Fibroblast of skin of left quadriceps (primary cell): ENCODE results near the gene RAP2C.

Source experiments
- DNase-seq, 2 experiments: peaks; one replicate each; pipeline ENCODE4 v3.0.0-alpha.2; 2013; ENCODE audit warnings: low read depth in 2 of 2

RAP2C gene

GRCh38 chrX:132219343-132219768 is at the start of gene RAP2C:
Gene RAP2C, minus strand, starts transcription at chrX:132219447. Its CDS starts 2,179 bp downstream, at chrX:132217268.
- DNase-seq: no peak

GRCh38 chrX:132267392-132267791 is 48.1 kb upstream of the RAP2C start:
- DNase-seq: no peak

GRCh38 chrX:132266583-132267355 is 47.5 kb upstream of the RAP2C start:
- peak in 1 of 2 experiments; percentile 28 for DNase-seq

GRCh38 chrX:132263127-132263526 is 43.9 kb upstream of the RAP2C start:
- no peak for DNase-seq

- DNase-seq: no peak
Measured at GRCh38 chrX:132258509-132258908, 39.3 kb upstream of the RAP2C start.

- no peak for DNase-seq
Measured at GRCh38 chrX:132257116-132257515, 37.9 kb upstream of the RAP2C start.

- no peak for DNase-seq
Measured at GRCh38 chrX:132236121-132236520, 16.9 kb upstream of the RAP2C start.

GRCh38 chrX:132235488-132235887 is 16.2 kb upstream of the RAP2C start:
- DNase-seq: no peak

GRCh38 chrX:132231587-132231986 is 12.3 kb upstream of the RAP2C start:
- DNase-seq: no peak

GRCh38 chrX:132227383-132228112 is 8.3 kb upstream of the RAP2C start:
- DNase-seq: no peak

GRCh38 chrX:132226169-132226568 is 6.9 kb upstream of the RAP2C start:
- DNase-seq: no peak

GRCh38 chrX:132218100-132218812 is 991 bp downstream of the RAP2C start:
- DNase-seq: peak; percentile 67 to 69

GRCh38 chrX:132217203-132218073 is 1.8 kb downstream of the RAP2C start:
- peak; percentile 54 to 59 for DNase-seq

- no peak for DNase-seq
Measured at GRCh38 chrX:132216806-132217202, 2.4 kb downstream of the RAP2C start.

GRCh38 chrX:132216283-132216682 is 3.0 kb downstream of the RAP2C start:
- no peak for DNase-seq

- no peak for DNase-seq
Measured at GRCh38 chrX:132214518-132214917, 4.7 kb downstream of the RAP2C start.

- peak; percentile 52 to 59 for DNase-seq
Measured at GRCh38 chrX:132209527-132209926, 9.7 kb downstream of the RAP2C start.

- no peak for DNase-seq
Measured at GRCh38 chrX:132208422-132208821, 10.8 kb downstream of the RAP2C start.

GRCh38 chrX:132207996-132208395 is 11.3 kb downstream of the RAP2C start:
- DNase-seq: no peak

- no peak for DNase-seq
Measured at GRCh38 chrX:132206259-132206658, 13.0 kb downstream of the RAP2C start.

GRCh38 chrX:132204629-132205028 is 14.6 kb downstream of the RAP2C start:
- DNase-seq: no peak
